GM12878 (cell line): Measurements from ENCODE around the gene DCAF12. TPM values are rescaled to one million over a fixed set of nuclear protein-coding genes. Genes with fewer than 3 reads are reported as not detected.

Experiments used
- ATF3 ChIP-seq: IDR thresholded peaks from 2 replicates; pipeline ENCODE4 v1.6.1; 2011; ENCODE audit warnings: low read depth, mild to moderate bottlenecking, low read length, moderate library complexity, borderline replicate concordance; ENCODE audit errors: extremely low read depth
- BACH1 ChIP-seq: fragments of 450-650 bp; IDR thresholded peaks from 2 replicates; pipeline ENCODE4 v1.6.1; 2017; ENCODE audit warnings: mild to moderate bottlenecking, borderline replicate concordance
- CEBPZ ChIP-seq: fragments of 150-350 bp; IDR thresholded peaks from 2 replicates; pipeline ENCODE4 v1.6.1; 2016; ENCODE audit warnings: low read depth, low read length
- CHD1 ChIP-seq: IDR thresholded peaks from 2 replicates; pipeline ENCODE4 v1.6.1; 2012; ENCODE audit warnings: low read depth, low read length, improper control_type of control experiment
- CHD4 ChIP-seq: fragments of 200-600 bp; sonication (generic); IDR thresholded peaks from 2 replicates; pipeline ENCODE4 v1.6.1; 2016; ENCODE audit warnings: mild to moderate bottlenecking
- CREM ChIP-seq: IDR thresholded peaks from 2 replicates; pipeline ENCODE4 v1.6.1; 2014; ENCODE audit warnings: antibody characterized with exemption, low read depth
- EP300 ChIP-seq, 2 experiments: fragments of 150-350 bp in 1 of 2; IDR thresholded peaks; 2 replicates each; pipeline ENCODE4 v1.6.1; 2011 to 2012; ENCODE audit warnings: low read depth in 2 of 2, low read length in 2 of 2, borderline replicate concordance in 1 of 2, improper control_type of control experiment in 1 of 2, inconsistent platforms in 1 of 2; ENCODE audit not compliant: control insufficient read depth in 1 of 2
- FOXK2 ChIP-seq: fragments of 450-650 bp; IDR thresholded peaks from 2 replicates; pipeline ENCODE4 v1.6.1; 2017; ENCODE audit warnings: mild to moderate bottlenecking, moderate library complexity
- IRF3 ChIP-seq: fragments of 450-650 bp; IDR thresholded peaks from 2 replicates; pipeline ENCODE4 v1.6.1; 2014; ENCODE audit warnings: mild to moderate bottlenecking
- JUND ChIP-seq: IDR thresholded peaks from 2 replicates; pipeline ENCODE4 v1.6.1; 2012; ENCODE audit warnings: low read depth, mild to moderate bottlenecking, low read length, improper control_type of control experiment, moderate library complexity
- KDM1A ChIP-seq: fragments of 200-600 bp; sonication (generic); IDR thresholded peaks from 2 replicates; pipeline ENCODE4 v1.6.1; 2016; ENCODE audit warnings: borderline replicate concordance
- MLLT1 ChIP-seq: fragments of 450-650 bp; IDR thresholded peaks from 2 replicates; pipeline ENCODE4 v1.6.1; 2016; ENCODE audit warnings: mild to moderate bottlenecking
- MTA3 ChIP-seq: IDR thresholded peaks from 2 replicates; pipeline ENCODE4 v1.6.1; 2012; ENCODE audit warnings: low read length, inconsistent platforms, borderline replicate concordance
- RAD51 ChIP-seq: fragments of 450-650 bp; IDR thresholded peaks from 2 replicates; pipeline ENCODE4 v1.6.1; 2016; ENCODE audit warnings: moderate library complexity, mild to moderate bottlenecking, inconsistent platforms
- RBBP5 ChIP-seq: fragments of 200-600 bp; sonication (generic); conservative IDR thresholded peaks from 2 replicates; pipeline ENCODE4 v1.6.1; 2016
- RELA ChIP-seq: fragments of 450-650 bp; IDR thresholded peaks from 2 replicates; pipeline ENCODE4 v1.8.0; 2014; ENCODE audit warnings: borderline replicate concordance; ENCODE audit not compliant: partially characterized antibody
- RFX5 ChIP-seq: IDR thresholded peaks from 2 replicates; pipeline ENCODE4 v1.6.1; 2011; ENCODE audit warnings: low read depth, low read length, improper control_type of control experiment
- SREBF1 ChIP-seq: IDR thresholded peaks from 2 replicates; pipeline ENCODE4 v1.6.1; 2012; ENCODE audit warnings: mild to moderate bottlenecking, low read length
- SREBF2 ChIP-seq: IDR thresholded peaks from 2 replicates; pipeline ENCODE4 v1.6.1; 2012; ENCODE audit warnings: mild to moderate bottlenecking, low read length
- ZBTB4 ChIP-seq: fragments of 450-650 bp; formaldehyde crosslinking; IDR thresholded peaks from 2 replicates; pipeline ENCODE4 v1.4.0; 2022; ENCODE audit warnings: mild to moderate bottlenecking, moderate library complexity
- polyA plus RNA-seq, 11 experiments: library from polyadenylated mRNA; depleted of rRNA in 4 of 11; unstranded in 6 of 11; stranded (reverse) in 5 of 11; fragments of >200 nt; fragmentation: Nextera tagmentation in 4 of 11; fragmentation: Illumina TruSeq in 1 of 11; extraction: Ambion mirVana in 4 of 11; extraction: Trizol in 1 of 11; gene quantifications; 1 replicate in 1 of 11; 2 replicates in 10 of 11; pipeline versions ENCODE4 v1.2.1 to v1.2.3, GENCODE V29; 2011 to 2016; ENCODE audit warnings: inconsistent platforms in 2 of 11, missing spikeins in 2 of 11, low read depth in 1 of 11
- total RNA-seq, 4 experiments: library from RNA; depleted of rRNA in 3 of 4; stranded (reverse); fragments of >200 nt in 3 of 4; fragmentation: Illumina TruSeq in 1 of 4; extraction: Trizol in 1 of 4; gene quantifications; 2 replicates each; pipeline versions ENCODE4 v1.2.1 to v1.2.3, GENCODE V29; 2013 to 2021

Gene DCAF12
- total and polyA plus RNA-seq, 10 of the 15 experiments (the other 5 are each of a cell fraction or from before 2014, with no cell fraction given), result 11.7 to 57.6 (median 34.6) TPM

- TF ChIP-seq IRF3 (peak; percentile 72), FOXK2 (peak; percentile 85), MLLT1 (peak; percentile 64; the same call in 1 of the 2 replicates), JUND (no peak), SREBF2 (no peak), RELA (peak; percentile 71), EP300 (IDR thresholded peaks at IDR 0.05; ENCODE audit: borderline replicate concordance in 1 of 2, control insufficient read depth in 1 of 2, low read depth in 2 of 2, low read length in 2 of 2) (peak in 1 of 2 experiments; percentile 14; a peak in 1 of 4 replicates), CREM (peak; percentile 99), MTA3 (no peak), RBBP5 (no peak), CEBPZ (no peak; the same call in 1 of the 2 replicates), KDM1A (no peak), RAD51 (peak; percentile 99), RFX5 (no peak), BACH1 (peak; percentile 56), ZBTB4 (peak; percentile 91), CHD1 (0 out of 2 replicates have a peak, but pooled peaks have one; percentile 76), CHD4 (no peak), SREBF1 (peak; percentile 39), ATF3 (peak; percentile 80)
Measured at GRCh38 chr9:34048727-34049629, 77.5 kb downstream of the DCAF12 start, which contains the start of gene UBAP2 (continued).
